ENCODE results near the gene PNPLA8.
"Not testable (repeated sequence)": the region's sequence is repeated elsewhere in the genome, so short reads cannot be mapped to it uniquely, and the experiment has no call there.

PNPLA8 gene

DNA sequence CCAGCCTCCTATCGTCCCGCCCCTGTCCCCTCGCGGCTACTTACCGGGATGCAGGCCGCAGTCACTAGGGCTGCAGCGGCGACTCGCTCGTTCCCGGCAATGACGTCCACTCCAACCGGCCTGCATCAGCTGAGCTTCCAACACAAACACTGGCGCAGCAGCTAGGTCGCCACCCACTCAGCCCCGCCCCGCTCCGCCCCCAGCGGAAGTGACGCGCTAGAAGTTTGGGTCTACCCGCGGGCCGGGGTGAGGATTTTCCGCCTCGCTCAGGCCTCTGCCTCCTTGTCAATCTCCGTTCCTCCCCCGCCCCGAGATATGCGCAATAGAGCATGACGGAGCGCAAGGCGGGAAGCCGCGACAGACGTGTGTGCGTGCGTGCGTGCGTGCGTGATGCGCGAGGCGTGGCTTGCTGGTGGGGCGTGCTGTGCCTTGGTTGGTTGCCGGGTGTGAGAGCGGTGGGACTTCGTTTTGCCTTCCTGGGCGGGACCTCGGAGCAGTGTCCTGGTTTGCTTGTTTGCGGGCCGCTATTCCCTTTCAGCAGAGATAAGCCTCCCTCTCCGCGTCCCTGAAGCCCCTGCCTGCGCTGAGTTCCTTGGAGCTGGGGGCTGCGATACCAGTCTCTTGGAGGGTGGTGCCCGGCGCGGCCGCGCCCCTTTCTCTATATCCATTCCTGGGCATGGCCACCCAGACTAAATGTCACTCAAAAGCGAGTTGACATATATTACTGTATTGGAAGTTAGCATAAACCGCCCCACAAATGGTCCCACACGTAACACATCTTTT, at the start of gene PNPLA8:
Gene PNPLA8 (minus strand): TSS at position 151 of the 783 bp plus-strand sequence. CDS start 10,644 bp downstream, outside the sequence.
- peak; percentile 99 for DNase-seq (ENCODE audit: low spot score)

DNA sequence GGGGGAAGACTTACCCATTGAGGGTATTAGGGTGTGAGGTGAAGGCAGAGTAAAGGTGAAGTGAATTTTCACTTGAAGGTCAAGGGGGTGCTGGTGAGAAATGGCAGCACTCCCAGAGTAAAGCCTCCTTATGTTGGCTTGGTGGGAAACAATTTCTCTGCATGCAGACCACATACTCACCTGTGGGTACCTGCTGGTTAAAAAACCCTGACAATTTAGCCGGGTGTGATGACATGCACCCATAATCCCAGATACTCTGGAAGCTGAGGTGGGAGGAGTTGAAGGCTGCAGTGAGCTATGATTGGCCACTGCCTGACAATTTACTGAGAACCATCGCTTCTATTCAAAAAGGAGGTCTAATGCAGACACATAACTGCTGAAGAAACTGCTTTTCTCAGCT, 49.2 kb upstream of the PNPLA8 start:
- no peak for DNase-seq (ENCODE audit: low spot score)

GRCh38 chr7:108572480-108572879, 46.5 kb upstream of the PNPLA8 start:
- no peak for DNase-seq (ENCODE audit: low spot score)

DNA sequence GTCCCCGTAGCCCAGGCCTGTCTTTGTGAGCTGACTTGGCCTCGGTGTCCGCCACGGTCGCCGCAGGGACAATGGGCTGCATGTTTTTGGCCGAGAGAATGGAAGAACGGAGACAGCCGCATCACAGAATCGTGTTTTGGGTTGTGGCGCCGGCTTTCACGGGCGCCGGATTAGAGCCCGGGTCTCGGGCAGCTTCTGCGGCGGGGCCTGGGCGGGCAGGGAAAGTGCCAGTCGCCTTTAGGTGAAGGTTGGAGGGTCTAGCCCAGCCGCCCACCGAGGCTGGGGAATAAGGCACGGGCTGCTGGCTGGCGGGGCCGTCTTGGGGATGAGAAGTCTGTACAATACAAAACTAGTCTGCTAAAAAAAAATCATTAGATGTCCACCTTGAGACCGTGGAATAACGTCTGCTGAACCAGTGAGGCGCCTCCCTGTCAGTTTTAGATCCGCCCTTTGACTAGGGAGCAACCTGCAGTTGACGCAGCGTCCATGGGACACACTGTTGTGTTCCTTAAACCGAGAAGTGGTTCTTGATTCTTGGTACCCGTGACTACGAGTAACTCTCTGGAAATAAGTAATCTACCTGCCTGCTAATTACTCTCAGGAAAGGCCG, 44.3 kb upstream of the PNPLA8 start:
- DNase-seq (ENCODE audit: low spot score), result peak; percentile 75

DNA sequence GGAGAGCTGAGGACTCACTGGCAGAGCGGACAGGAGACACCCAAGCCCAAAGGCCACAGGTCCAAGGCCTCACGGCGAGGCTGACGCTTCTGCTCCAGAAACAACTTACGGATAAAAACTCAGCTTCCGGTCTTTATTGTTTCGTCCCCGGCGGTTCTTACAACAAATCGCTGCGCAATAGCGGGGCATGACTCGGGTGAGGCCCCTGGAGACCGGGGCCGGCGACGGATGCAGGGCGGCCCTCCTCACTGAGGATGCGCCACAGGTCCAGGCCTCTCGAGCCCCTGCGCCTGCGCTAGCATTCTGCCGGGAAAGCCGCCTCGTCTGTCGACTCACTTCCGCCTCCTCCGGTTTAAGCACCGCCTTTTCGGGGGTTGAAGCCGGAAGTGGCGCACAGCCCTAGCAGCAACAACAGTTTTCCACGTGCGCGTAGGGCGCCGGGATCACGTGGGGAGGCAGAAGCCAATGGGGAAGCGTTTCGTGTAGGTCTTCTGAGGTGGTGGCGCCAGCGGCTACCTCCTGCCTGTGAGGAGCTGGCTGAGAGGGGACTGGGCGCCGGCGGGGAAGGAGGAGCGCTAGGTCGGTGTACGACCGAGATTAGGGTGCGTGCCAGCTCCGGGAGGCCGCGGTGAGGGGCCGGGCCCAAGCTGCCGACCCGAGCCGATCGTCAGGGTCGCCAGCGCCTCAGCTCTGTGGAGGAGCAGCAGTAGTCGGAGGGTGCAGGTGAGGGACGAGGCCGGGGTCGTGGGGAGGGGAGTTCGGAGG, 43.6 kb upstream of the PNPLA8 start, which contains the start of the genes DNAJB9 and THAP5:
Gene DNAJB9 (plus strand): TSS at position 494 of the 765 bp plus-strand sequence. CDS start 1,853 bp downstream, outside the sequence.
Gene THAP5 (minus strand): TSS at position 326 of the 765 bp plus-strand sequence. CDS start 137 bp downstream, at position 189.
- peak; percentile 100 for DNase-seq (ENCODE audit: low spot score)

DNA sequence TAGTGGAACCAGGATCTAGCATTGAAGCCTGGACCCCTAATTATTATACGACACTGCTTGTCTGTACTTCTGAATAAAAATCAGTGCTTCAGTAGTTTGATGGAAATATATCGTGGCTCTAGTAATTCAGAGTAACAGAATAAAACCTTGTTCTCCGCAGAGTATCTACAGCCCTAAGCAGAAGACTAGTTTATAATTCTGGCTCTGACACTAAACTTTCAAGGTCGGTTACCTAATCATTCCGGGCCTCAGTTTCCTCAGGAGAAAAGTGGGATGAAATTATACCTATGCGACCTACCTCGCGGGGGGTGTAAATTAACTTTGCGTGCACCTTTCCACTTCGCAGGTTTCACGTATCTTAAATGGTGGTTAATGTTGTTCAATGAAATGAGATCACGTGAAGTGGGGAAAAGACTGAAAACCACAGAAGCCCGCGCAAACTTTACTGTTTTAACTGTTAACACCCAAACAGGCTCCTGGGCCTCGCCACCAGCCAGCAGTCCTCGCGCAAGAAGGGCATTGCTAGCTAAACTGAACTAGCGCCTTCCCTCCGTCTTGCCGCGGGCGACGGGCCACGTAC, 43.0 kb upstream of the PNPLA8 start:
- no peak for DNase-seq (ENCODE audit: low spot score)

- DNase-seq (ENCODE audit: low spot score), result no peak
Observed at GRCh38 chr7:108565987-108566386, 40.1 kb upstream of the PNPLA8 start.

DNA sequence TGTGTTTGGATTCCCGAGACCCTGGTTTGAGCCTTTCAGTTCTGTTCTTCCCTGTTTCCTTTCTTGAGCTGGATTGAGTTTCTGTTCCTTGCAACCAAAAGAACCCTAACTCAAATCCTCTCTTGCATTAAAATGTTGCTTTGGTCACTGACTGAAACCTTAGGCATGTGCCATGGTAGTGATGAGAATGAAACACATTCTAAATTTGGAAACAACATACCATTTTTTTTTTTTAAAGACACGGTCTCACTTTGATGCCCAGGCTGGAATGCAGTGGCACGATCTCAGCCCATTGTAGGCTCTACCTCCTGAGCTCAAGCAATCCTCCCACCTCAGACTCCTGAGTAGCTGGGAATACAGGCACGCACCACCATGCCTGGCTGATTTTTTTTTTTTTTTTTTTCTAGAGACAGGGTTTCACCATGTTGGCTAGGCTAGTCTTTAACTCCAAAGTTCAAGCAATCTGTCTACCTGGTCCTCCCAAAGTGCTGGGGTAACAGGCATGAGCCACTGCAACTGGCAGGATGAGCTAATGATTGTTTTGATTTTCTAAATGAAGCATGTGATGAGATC, 35.2 kb upstream of the PNPLA8 start:
- DNase-seq (ENCODE audit: low spot score), result no peak

- DNase-seq (ENCODE audit: low spot score), result no peak
Observed at GRCh38 chr7:108559253-108559652, 33.3 kb upstream of the PNPLA8 start.

DNA sequence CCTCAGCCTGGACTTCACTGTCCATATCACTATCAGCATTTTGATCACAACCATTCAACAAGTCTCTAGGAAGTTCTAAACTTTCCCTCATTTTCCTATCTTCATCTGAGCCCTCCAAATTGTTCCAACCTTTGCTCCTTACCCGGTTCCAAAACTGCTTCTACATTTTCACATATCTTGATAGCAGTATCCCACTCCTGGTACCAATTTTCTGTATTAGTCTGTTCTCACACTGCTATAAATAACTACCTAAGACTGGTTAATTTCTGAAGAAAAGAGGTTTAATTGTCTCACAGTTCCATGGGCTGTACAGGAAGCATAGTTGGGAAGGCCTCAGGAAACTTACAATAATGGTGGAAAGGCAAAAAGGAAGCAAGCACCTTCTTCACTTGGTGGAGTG, 31.7 kb upstream of the PNPLA8 start:
- DNase-seq (ENCODE audit: low spot score), result no peak

- DNase-seq (ENCODE audit: low spot score), result no peak
Observed at GRCh38 chr7:108557191-108557590, 31.3 kb upstream of the PNPLA8 start.

DNA sequence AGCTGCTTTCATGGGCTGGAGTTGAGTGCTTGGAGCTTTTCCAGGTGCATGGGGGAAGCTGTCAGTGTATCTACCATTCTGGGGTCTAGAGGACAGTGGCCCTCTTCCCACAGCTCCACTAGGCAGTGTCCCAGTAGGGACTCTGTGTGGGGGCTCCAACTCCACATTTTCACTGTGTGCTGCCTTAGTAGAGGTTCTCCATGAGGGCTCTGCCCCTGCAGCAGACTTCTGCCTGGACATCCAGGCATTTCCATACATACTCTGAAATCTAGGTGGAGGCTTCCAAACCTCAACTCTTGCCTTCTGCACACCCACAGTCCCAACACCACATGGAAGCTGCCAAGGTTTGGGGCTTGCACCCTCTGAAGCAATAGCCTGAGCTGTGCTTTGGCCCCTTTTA, 30.7 kb upstream of the PNPLA8 start:
- not testable (repeated sequence) for DNase-seq (ENCODE audit: low spot score)

DNA sequence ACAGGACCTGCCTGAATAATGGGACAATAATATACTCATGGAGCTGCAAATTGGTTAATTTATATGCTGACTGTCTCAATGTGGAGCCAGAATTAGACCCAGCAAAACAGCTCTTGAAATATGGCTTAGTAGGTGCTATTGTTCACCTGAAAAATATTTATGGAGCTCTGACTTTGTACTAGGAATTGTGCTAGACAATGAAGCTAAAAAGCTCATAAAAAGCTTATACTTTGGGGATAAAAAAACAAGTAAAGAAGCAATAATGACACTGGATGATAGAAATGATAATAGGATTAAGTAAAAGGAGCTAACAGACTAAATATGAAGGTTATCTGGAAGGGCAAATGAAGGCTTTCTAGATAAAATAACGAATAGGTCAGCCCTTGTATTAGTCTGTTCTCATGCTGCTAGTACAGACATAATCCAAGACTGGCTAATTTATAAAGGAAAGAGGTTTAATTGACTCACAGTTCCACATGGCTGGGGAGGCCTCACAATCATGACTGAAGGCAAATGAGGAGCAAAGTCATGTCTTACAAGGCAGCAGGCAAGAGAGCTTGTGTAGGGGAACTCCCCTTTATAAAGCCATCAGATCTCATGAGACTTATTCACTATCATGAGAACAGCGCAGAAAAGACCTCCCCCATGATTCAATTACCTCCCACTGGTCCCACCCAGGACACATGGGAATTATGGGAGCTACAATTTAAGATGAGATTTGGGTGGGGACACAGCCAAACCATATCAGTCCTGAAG, 22.4 kb upstream of the PNPLA8 start:
- not testable (repeated sequence) for DNase-seq (ENCODE audit: low spot score)

DNA sequence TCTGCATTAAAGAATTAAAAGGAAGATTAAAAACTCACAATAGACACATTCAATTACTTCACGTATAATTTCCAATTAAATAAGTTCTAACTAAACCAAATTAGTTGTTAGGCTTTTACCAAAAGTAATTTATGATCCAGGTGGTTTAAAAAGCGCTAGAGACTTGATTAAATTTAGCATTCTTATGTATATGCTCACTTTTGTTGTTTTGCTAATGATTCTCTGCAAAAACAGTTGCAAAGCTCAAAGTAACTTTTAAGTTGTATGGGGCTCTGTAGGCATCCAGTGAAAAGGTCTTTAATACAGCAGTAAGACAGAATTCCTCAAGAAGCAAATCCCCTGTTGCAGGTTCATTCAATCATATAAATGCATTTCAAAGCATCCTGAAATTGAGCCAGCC, 15.5 kb upstream of the PNPLA8 start:
- DNase-seq (ENCODE audit: low spot score), result no peak

GRCh38 chr7:108538685-108539084, 12.8 kb upstream of the PNPLA8 start:
- DNase-seq (ENCODE audit: low spot score), result not testable (repeated sequence)

DNA sequence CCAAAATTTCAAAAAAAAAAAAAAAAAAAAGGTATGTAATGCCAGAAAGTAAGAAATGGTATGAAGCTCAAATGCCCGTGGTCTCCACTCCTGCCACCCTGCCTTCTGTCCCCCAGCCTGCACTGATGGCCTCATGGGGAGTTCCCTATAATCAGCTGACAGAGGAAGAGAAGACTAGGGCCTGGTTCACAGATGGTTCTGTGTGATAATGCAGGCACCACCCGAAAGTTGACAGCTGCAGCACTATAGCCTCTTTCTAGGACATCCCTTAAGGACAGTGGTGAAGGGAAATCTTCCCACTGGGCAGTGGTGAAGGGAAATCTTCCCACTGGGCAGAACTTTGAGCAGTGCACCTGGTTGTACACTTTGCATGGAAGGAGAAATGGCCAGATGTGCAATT, 12.3 kb upstream of the PNPLA8 start:
- DNase-seq (ENCODE audit: low spot score), result not testable (repeated sequence)

- DNase-seq (ENCODE audit: low spot score), result no peak
Observed at GRCh38 chr7:108537229-108537628, 11.3 kb upstream of the PNPLA8 start.

- no peak for DNase-seq (ENCODE audit: low spot score)
Observed at GRCh38 chr7:108535744-108536143, 9.8 kb upstream of the PNPLA8 start.

DNA sequence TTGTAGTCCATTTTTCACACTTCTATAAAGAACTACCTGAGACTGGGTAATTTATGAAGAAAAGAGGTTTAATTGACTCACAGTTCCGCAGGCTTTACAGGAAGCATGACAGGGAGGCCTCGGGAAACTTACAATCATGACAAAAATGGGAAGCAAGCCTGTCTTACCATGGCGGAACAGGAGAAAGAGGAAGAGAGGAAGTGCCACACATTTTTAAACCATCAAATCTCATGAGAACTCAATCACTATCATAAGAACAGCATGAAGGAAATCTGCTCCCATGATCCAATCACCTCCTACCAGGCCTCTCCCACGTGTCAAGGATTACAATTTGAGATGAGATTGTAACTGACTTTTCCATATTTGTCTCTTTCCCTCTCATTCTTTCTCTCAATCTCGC, 9.3 kb upstream of the PNPLA8 start:
- no peak for DNase-seq (ENCODE audit: low spot score)

DNA sequence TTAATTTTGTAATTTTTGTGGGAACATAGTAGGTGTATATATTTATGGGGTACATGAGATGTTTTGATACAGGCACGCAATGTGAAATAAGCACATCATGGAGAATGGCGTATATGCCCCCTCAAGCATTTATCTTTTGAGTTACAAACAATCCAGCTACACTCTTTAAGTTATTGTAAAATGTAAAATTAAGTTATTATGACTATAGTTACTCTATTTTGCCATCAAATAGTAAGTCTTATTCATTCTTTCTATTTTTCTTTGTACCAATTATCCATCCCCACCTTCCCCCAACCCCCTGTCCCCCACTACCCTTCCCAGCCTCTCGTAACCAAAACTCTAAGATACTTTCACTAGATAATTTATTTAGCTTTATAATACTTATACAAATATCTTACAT, 7.8 kb upstream of the PNPLA8 start:
- no peak for DNase-seq (ENCODE audit: low spot score)

GRCh38 chr7:108529341-108529740, 3.4 kb upstream of the PNPLA8 start:
- DNase-seq (ENCODE audit: low spot score), result no peak

Measured in LoVo (cell line).